GM12875 (cell line): ENCODE results near the gene PTCD3.

Experiments
- H3K4me3 ChIP-seq: one replicate; pipeline ENCODE4 v1.5.1; 2011; ENCODE audit warnings: low read depth, low read length, control low read depth
- CTCF ChIP-seq: IDR thresholded peaks from 2 replicates; pipeline ENCODE4 v1.5.1; 2011; ENCODE audit warnings: low read depth, mild to moderate bottlenecking, control low read depth, inconsistent platforms, low read length, moderate library complexity, borderline replicate concordance; ENCODE audit not compliant: insufficient read depth

Gene PTCD3

GRCh38 chr2:86143307-86143706 lies 37.3 kb downstream of the PTCD3 start:
- no peak for TF ChIP-seq CTCF
- no peak overlapping the region for H3K4me3 ChIP-seq

DNA sequence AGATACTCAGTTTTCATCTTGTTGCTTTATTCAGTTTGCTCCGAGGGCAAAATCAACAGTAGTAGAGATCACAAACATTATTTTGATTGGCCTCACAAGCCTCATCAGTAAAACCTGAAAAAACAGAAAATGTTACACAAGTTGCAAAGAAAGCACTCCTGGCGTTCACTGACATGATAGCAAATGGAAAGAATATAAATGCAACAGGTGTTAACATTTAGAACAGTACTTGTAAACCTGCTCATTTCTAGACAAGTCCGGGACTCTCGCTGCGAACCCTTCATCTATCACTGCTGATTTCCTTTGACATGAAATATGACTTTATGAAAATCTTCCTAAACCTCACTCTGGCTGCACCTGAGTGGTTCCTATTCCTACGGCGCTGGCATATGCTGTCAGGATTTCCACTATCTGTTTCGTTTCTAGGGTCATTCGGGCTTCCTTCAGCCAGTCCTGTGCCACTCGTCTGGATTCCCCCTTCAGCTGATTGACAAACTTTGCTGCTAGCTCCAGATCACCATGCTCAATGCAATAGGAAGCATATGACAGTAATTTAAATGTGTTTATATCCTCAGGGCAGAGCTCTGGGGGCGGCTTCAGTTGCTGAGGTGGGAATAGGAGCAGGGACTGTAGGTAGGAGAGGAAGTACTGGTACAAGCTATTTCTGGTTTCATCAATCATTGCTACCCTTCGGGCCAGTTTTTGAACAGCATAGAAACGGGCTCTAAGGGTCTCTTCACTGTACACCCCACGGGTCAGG lies 38.1 kb downstream of the PTCD3 start:
- no peak for TF ChIP-seq CTCF
- no peak overlapping the region for H3K4me3 ChIP-seq

- H3K4me3 ChIP-seq = no peak overlapping the region
- TF ChIP-seq CTCF = no peak
Observed at GRCh38 chr2:86147793-86148192, 41.8 kb downstream of the PTCD3 start.

DNA sequence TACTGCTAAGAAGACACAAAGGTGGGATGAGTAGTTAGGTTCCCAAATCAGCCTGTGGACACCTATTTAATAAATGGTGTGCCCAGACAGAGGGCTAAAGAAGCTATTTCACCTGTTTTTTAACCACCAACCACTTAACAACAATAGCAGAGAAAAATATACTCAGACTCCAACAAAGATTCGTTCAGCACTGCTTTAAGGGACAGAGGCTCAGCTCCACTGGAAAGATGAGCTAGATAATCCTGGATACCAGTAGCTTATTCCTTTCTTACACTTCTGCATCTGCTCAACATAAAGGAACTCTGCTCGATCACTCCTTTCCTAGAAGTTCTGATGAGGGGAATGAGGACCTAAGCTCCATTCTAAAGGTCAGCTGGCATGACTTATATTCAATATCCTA lies 44.5 kb downstream of the PTCD3 start:
- no peak overlapping the region for H3K4me3 ChIP-seq
- no peak for TF ChIP-seq CTCF

- H3K4me3 ChIP-seq = no peak overlapping the region
- TF ChIP-seq CTCF = no peak
Observed at GRCh38 chr2:86157009-86157556, 51.0 kb downstream of the PTCD3 start.

DNA sequence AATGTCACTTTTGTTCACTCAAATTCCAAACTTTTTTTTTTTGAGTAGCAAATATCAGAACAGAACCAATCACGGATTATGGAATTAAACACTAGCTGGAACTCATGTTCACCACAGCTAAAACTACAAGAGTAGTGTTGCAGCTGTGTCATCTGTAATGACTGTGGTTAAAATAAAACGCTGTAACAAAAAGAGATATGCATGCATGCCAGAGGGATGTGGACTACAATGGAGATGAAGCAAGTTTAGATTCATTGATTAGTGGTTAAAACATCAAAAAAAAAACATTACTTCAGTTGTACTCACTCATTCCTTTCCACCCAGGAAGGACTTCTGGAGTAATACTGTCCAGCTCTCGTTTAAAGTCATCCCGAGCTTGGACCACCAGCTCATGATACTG lies 52.3 kb downstream of the PTCD3 start:
- H3K4me3 ChIP-seq = no peak overlapping the region
- no peak for TF ChIP-seq CTCF

DNA sequence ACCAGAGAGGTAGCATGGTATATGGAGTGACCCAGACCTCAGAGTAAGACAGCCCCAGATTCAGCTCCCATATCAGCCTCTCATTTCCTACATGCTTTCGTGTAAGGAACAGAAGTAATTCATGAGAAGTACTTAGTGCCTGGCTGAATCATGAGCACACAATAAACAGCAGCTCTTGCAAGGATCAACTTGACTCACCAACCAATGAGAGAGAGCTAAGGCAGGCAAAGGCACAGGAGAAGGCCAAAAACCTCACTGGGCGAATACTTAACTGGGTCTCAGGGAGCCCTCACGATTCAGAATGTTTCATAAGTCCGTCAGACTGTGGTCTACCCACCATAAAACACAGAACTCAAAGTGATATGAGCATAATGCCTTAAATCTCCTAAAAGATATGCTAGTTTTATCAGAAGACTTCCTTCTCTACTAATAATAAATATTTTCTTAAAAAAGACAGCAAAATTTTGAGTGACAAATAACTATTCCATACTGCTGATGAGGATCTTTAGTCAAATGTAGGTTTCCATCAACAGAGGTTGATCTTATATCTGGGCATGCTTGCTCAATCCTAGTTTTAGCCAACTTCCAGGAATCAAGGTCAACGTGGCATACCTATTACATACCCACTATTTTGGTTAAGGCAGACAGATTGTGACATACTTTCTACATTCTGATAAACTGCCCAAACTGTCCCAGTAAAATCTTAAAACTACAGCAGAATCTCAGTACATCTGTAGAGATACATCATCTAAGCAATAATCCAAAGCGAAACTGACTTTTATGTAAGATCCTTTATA lies 54.3 kb downstream of the PTCD3 start:
- no peak for TF ChIP-seq CTCF
- H3K4me3 ChIP-seq = no peak overlapping the region
